ENCODE measurements around the gene STK24.

DNA sequence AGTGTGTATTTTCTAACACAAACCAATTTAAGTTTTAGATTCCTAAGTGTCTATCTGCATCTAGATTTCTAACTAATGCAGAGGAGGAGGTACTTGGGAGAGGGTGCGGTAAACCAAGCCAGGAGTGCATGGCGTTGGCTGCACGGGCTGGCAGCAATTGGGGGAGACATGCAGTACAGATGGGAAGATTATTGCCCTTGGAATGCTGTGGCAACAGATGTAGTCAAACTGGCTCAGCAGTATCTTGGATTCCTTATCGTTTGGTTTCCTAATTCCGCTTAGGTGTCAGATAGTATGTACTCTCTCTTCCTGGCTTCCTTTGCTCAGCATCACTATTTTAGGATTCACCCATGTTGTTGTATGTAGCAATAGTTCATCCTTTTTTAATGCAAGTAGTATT, 29.4 kb upstream of the STK24 start:
- TF ChIP-seq, protein P1, sequence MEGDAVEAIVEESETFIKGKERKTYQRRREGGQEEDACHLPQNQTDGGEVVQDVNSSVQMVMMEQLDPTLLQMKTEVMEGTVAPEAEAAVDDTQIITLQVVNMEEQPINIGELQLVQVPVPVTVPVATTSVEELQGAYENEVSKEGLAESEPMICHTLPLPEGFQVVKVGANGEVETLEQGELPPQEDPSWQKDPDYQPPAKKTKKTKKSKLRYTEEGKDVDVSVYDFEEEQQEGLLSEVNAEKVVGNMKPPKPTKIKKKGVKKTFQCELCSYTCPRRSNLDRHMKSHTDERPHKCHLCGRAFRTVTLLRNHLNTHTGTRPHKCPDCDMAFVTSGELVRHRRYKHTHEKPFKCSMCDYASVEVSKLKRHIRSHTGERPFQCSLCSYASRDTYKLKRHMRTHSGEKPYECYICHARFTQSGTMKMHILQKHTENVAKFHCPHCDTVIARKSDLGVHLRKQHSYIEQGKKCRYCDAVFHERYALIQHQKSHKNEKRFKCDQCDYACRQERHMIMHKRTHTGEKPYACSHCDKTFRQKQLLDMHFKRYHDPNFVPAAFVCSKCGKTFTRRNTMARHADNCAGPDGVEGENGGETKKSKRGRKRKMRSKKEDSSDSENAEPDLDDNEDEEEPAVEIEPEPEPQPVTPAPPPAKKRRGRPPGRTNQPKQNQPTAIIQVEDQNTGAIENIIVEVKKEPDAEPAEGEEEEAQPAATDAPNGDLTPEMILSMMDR (IDR thresholded peaks at IDR 0.05), result no peak
- no peak for TF ChIP-seq POLR2A (IDR thresholded peaks at IDR 0.05)
